Measurements from ENCODE around the gene CDHR5.
"Not testable (repeated sequence)": the region's sequence is repeated elsewhere in the genome, so short reads cannot be mapped to it uniquely, and the experiment has no call there.

The CDHR5 gene, protein sequence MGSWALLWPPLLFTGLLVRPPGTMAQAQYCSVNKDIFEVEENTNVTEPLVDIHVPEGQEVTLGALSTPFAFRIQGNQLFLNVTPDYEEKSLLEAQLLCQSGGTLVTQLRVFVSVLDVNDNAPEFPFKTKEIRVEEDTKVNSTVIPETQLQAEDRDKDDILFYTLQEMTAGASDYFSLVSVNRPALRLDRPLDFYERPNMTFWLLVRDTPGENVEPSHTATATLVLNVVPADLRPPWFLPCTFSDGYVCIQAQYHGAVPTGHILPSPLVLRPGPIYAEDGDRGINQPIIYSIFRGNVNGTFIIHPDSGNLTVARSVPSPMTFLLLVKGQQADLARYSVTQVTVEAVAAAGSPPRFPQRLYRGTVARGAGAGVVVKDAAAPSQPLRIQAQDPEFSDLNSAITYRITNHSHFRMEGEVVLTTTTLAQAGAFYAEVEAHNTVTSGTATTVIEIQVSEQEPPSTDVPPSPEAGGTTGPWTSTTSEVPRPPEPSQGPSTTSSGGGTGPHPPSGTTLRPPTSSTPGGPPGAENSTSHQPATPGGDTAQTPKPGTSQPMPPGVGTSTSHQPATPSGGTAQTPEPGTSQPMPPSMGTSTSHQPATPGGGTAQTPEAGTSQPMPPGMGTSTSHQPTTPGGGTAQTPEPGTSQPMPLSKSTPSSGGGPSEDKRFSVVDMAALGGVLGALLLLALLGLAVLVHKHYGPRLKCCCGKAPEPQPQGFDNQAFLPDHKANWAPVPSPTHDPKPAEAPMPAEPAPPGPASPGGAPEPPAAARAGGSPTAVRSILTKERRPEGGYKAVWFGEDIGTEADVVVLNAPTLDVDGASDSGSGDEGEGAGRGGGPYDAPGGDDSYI

DNA sequence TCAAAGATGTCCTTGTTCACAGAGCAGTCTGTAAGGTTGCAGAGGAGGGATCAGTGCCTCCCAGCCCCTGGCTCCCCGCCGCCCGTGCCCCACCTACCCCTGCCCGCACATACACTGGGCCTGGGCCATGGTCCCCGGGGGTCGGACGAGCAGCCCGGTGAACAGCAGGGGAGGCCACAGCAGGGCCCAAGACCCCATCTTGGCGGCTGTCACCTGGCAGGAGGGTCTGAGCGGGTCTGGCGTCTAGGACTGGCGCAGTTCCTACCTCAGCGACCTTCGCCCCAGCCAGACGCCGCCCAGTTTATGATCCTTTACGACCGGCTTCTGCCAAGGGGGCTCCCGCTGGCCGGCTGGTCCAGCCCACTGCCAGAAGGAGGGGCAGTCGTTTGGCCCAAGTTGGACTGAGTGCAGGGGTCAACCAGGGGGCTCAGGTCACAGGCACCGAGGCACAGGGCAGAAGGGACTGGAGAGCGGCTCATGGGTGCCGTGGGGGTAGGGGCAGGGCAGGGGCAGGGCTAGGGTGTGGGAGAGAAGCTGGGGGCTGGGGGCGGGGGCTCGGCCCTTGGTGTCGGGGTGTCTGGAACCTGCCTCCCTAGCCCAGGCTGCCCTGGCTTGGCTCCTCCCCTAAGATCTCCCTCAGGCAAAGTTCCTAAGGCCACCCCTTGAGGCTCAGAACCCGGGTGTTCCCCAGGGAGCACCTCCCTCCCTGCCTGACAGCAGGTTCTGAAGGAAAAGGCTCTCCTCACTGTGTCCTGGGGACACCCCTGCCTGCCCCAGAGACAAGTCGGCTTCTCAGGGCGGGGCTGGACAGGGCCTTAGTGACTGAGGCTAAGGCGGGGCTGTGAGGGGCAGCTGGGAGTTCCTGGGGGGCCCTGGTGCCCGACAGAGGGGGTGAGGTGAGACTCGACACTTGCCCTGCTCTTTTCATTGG lies at the start of gene CDHR5:
Gene CDHR5, minus strand, starts transcription at position 251 of the 931 bp plus-strand sequence. Its CDS starts 53 bp downstream, at position 198.
- no peak for DNase-seq (ENCODE audit: low spot score)

DNA sequence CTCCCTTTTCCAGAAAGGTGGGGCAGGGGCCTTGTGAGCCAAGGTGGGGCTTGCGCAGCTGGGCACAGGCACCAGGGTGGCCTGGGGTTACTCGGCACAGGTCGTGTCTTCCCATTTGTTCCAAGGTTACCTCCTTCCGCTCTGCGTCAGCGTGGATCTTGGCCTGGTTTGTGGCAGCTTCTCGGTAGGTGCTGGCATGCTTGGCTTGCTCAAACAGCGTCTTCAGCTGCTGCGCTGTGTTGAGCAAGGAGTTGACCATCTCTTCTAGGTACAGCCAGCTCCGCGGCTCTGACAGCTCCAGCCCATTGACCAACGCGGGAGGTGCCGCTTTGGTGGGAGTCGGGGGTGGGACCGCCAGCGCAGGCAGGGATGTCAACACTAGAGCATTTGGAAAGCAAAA lies 49.7 kb upstream of the CDHR5 start:
- DNase-seq (ENCODE audit: low spot score): no peak

DNA sequence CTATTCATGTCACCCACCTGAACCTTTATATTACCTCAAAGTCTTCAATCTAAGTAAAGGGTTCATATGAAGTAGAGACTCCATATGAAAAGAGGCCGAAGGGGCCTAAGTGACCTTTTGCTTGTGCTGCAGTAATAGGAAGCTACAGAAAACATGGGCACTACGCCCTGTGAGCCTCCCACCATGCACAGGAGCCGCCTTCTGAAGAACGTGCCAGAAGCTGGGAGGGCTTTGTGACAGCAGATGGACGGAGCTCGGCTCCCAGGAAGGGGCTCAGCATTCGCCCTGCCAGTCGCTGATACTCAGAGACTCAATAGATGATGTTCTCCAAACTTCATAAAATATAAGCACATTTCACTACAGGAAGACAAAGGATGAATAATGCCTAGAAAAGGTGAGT lies 49.1 kb upstream of the CDHR5 start:
- DNase-seq (ENCODE audit: low spot score): no peak

DNA sequence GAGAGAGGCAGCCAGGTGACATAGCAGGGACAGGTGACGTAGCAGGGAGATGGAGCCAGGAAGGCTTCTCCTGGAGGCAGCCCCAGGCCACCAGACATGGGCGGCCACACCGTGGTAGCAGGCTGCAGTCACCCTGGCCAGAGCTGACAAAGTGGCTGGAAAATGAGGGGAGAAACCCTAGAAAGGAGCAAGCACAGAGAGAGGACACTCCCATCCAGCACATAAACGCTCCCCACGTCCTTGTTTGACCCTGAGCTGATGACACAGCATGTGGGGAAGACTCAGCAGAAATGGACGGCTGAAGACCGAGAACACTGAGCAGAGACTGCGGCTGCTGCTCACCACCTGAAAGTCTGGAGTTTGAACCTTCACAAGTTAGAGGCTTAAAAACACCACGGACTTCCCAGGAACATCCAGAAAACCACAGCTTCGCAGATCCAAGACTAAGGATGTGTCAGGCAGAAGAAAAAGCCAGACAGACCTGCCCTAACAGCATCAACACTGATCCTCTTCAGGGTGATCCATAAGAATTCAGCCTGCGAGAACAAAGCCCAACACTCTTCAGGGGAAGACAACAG lies 41.0 kb upstream of the CDHR5 start:
- DNase-seq (ENCODE audit: low spot score): peak; percentile 86

DNA sequence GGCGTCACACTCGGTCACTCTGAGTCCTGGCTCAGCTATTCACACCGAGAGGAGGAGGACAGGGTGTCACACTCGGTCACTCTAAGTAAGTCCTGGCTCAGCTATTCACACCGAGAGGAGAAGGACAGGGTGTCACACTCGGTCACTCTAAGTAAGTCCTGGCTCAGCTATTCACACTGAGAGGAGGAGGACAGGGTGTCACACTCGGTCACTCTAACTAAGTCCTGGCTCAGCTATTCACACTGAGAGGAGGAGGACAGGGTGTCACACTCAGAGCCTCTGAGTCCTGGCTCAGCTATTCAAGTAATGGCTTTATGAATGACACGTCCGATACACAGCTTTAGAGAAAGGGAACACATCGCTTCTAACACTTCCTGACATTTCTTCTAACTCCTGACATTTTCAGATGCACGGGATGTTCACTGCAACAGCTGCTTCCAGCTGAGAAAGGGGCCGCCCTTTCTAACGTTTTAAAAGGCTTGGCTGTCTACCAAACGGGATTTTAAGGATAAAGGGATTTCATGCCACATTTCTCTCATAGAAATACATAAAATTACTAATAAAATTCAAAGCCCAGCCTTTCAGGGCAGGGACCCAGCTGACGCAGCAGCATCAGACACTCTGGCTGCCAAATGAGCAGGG lies 40.4 kb upstream of the CDHR5 start:
- DNase-seq (ENCODE audit: low spot score): no peak

DNA sequence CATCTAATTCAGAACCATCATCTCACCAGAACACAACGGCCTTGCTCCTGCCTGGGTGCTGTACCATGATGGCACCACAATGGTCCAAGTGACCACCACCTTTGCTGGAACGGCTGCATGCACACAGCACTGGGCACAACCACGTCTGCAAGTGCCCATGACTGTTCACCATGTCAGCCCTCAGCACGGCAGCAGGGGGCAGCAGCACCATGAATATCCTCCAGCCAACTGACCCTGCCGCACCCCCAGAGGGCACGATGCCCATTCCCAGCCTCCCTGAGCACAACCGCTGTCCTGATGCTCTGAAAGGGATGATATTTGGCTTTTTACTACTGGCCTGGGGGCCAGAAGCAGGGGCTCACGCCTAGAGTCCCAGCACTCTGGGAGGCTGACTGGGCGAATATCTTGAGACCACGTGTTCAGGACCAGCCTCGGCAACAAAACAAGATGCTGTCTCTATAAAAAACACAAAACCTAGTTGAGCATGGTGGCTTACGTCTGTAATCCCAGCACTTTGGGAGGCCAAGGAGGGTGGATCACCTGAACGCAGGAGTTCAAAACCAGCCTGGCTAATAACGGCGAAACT lies 38.0 kb upstream of the CDHR5 start:
- DNase-seq (ENCODE audit: low spot score): peak; percentile 91

DNA sequence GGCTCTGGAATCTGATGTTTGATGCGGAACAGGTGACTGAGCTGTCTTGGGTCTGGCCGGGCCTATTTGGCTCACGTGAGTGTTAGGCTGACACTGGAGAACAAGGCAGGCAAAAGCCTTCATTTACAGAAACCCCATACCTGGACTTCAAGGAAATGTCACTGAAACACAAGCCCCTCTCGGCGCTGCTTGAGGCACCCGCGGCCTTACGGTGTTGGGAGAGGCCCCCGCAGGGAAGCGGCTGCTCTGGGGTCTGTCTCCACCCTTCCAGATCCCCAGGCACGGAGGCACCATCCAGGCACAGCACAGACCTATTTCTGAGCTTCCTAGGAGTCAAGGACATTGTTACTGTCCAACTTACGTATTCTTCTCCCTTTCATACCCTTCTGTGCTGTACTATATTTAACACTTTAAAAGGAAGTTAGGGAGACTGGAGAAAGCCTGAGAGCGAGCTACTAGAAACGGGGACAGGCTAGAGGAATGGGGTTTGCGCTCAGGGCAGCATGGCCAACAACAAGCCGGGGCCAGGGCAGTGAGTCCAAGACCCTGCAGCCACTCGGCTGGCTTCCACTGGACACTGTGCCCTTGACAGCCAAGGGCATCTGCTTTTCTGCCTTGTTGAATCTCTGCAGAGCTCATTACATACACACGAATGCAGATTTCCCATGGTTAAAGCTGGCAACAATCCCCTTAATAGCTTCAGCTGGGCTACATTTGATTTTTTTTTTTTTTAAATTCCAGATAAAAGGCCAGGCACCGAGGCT lies 36.1 kb upstream of the CDHR5 start:
- no peak for DNase-seq (ENCODE audit: low spot score)

DNA sequence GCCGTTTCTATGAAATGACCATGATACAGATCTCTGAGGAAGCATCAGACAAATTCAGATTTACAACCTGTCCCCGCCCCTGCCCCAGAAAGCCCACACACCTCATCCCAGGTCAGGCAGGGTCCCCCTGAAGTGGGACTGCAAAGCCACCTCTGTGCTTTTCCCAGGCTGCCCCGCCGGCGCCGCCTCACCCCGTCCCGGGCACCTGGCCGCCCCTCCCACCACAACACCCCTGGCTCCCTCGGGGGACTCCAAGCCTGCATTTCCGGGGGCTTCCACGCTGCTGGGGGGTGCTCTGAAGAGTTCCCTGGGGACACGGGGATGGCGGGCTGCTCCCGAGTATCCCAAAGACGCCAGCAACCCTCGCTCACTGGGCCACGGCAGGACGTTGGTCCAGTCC lies 35.5 kb upstream of the CDHR5 start:
- no peak for DNase-seq (ENCODE audit: low spot score)

DNA sequence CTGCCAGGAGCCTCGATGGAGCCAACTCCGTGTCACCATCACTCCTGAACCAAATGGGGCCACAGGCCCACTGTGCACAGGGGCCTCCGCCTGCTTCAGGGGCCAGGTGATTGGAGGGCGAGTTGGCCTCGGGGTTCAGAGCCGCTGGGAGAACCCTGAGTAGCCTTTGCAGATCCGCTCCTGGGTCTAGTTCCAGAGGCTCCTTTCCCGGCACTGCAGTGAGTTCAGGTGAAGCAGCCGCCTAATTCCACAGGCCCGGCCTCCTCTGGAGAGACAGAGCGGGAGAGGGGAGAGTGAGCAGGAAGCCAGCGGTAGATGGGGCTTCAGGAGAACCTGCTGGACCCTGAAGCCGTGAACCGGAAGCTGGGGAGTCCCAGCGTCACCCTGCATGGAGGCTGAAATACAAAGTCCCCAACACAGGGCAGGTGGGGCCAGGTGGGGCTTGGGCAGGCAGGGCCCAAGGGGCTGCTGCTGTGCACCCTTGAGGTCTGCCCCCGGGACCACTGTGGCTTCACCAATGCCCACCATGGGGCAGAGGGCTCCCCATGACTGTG lies 34.9 kb upstream of the CDHR5 start:
- no peak for DNase-seq (ENCODE audit: low spot score)

DNA sequence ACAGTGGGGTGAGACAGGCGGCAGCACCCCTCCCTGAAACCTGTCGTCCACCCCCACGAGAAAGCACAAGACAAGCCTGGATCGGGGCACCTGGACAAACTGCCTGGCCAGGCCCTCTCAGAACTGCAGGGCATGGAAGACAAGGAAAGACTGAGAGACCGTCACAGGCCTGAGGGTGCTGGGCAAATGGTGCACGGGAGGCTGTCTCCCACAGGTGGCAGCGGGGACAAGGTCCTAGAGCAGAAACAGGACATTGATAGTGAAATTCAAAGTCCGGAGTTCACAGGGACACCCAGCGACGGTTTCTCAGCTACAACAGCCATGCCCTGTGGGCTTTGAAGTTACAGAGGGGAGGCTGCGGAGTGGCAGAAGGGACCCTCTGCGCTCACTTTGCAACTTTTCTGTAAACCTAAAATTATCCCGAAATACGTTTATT lies 33.0 kb upstream of the CDHR5 start:
- DNase-seq (ENCODE audit: low spot score): no peak

DNA sequence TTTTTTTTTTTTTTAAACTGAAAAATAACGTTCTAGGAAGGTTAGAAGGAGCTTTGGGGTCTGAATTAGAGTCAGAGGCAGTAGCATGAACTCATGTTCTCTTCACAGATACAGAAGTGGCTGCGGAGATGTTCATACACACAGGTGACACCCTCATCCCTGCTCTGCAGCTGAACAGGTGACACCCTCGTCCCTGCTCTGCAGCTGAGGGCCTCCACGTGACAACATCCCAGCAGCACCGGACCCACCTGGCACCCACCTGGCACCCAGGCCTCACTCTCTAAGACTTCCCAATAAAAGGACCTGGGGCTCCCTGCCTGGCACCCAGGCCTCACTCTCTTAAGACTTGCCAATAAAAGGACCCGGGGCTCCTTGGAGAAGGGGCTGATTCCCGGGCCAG lies 32.1 kb upstream of the CDHR5 start:
- no peak for DNase-seq (ENCODE audit: low spot score)

DNA sequence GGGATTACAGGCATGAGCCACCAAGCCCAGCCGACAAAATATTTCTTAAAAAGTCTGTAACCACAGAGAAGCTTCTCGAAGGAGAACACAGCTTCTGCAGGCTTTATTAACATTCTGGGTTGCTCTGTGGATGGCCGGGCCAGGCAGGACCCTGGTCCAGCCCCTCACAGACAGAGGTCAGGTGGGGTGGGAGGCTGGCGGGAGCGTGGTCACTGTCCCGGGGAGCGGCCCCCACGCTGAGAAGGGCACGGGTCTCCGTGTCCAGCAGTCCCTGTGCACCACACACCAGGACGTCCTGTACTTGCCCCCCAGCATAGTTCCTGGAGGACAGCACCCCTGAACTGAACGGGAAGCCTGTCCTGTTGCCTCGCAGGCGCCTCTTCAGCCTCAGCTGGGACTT lies 31.7 kb upstream of the CDHR5 start:
- DNase-seq (ENCODE audit: low spot score): no peak

DNA sequence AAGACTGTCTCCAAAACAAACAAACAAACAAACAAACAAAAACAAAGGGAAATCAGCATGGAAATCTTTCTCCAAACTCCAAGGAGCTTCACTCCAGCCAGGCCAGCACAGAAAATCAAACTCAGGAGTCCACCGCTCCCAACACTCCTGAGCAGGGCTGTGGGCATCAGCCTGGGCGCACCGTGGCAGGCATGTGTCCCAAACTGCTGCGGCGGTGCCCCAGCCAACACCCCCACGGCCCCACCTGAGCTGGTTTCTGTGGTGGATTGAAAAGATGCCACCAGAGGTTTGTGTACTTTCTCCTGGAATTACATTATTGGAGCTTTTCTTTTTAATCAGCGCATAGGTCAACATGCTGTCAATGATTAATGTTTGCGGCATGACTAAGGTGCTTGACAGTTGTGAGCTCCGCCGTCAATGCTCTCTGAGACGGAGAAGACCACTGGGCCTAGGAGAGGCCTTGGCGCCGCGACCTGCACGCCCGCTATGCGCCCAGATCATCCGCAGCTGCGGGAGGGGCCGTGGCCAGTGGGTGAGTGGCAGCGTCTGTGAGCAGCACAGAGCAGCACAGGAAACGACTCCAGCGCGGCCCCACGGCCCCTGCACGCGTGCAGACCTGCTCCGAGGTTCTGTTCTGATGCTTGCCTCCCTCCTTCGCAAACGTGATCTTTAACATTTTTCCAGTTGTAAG lies 30.4 kb upstream of the CDHR5 start:
- DNase-seq (ENCODE audit: low spot score): no peak

DNA sequence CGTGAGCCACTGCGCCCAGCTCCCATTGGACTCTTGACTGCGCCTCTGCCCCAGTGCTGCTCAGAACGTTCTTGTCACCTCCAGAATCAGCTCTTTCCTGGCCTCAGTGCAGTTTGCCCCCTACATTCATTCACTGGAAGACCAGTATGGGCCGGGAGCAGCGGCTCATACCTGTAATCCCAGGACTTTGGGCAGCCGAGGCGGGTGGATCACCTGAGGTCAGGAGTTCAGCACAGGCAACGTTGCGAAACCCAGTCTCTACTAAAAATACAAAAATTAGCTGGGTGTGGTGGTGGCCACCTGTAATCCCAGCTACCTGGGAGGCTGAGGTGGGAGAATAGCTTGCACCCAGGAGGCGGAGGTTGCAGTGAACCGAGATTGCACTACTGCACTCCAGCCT lies 29.7 kb upstream of the CDHR5 start:
- not testable (repeated sequence) for DNase-seq (ENCODE audit: low spot score)

DNA sequence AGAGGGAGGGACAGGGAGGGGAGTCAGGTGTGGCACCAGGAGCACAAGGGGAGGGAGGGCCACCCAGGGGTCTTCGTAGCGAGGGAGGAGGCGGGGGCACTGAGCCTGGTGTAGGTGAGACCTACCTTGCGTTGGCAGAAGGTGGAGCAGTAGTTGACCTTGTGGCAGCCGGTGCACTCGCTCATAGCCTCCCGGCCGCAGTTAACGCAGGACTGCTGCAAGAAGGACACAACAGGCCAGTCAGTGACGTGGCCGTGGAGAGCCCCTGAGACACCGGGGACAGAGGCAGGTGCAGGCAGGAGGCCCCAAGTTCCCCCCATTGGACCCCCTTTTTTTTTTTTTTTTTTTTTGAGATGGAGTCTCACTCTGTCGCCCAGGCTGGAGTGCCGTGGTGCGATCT lies 29.1 kb upstream of the CDHR5 start:
- DNase-seq (ENCODE audit: low spot score): no peak

DNA sequence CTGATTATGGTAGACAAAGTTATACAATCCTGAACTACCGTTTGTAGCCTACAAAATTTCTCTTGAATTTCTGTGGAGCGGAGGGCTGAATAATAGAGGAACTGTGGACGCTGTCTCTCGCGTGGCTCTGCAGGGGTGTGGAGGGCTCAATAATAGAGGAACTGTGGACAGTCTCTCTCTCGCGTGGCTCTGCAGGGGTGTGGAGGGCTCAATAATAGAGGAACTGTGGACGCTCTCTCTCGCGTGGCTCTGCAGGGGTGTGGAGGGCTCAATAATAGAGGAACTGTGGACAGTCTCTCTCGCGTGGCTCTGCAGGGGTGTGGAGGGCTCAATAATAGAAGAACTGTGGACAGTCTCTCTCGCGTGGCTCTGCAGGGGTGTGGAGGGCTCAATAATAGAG lies 28.4 kb upstream of the CDHR5 start:
- not testable (repeated sequence) for DNase-seq (ENCODE audit: low spot score)

DNA sequence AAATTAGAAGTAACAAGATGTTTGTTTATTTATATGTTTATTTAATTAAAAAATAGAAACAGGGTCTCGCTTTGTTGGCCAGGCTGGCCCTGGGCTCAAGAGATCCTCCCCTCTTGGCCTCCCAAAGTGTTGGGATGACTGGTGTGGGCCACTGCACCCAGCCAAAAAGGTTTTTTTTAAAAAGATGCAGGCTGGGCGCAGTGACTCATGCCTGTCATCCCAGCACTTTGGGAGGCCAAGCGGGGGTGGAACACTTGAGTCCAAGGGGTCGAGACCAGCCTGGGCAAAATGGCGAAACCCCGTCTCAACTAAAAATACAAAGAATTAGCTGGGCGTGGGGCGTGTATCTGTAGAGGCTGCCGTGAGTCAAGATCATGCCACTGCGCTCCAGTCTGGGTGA lies 25.7 kb upstream of the CDHR5 start:
- DNase-seq (ENCODE audit: low spot score): no peak

DNA sequence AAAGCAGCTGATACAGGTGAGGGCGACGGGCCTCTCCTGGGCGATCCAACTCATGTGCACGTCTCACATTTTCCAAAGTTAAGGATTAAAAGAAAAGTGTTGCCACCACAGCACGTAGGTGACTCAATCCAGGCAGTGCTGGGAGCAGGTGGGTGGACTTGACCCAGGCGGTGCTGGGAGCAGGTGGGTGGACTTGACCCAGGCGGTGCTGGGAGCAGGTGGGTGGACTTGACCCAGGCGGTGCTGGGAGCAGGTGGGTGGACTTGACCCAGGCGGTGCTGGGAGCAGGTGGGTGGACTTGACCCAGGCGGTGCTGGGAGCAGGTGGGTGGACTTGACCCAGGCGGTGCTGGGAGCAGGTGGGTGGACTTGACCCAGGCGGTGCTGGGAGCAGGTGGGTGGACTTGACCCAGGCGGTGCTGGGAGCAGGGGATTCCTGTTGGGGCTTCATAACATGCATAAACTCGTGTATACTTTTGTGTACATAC lies 23.0 kb upstream of the CDHR5 start:
- DNase-seq (ENCODE audit: low spot score): not testable (repeated sequence)

DNA sequence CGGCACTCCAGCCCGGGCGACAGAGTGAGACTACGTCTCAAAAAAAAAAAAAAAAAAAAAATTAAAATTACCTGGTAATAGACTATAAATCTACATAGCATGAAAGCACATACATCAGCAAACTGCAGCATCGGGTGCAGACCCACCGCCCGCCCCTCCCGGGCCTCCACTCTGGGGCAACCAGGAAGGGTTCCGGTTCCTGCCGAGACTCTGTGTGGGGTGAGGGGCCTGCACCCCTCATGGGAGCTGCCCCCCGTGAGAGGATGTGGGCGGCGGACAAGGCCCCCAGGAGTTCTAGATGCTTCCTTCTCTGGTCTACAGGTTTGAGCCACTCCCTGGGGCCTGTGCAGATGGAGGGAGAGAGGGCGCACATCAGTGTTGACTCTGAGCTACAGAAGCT lies 21.5 kb upstream of the CDHR5 start:
- DNase-seq (ENCODE audit: low spot score): no peak

All from AG20443 (cell line).